Measurements from ENCODE around the gene POLD2.

GRCh38 chr7:44123190-44124003, at the start of gene POLD2:
- no peak for TF ChIP-seq CTCF (conservative IDR thresholded peaks at IDR 0.05; ENCODE audit: low read length)
- TF ChIP-seq EZH2phosphoT487 (IDR thresholded peaks at IDR 0.05; ENCODE audit: borderline replicate concordance): no peak

Data from Loucy (cell line).